Activated CD4-positive, alpha-beta T cell treated with anti-CD3 and anti-CD28 coated beads, Interleukin-2, Interleukin-4, amounts not matched to agents 100 ng/mL and 50 ng/mL, durations not matched to agents 16 hours and 8 hours (primary cell): ENCODE measurements around the gene REXO1.

ENCODE experiments used
- DNase-seq: peaks from one replicate; pipeline ENCODE4 v3.0.0-alpha.2; 2020; ENCODE audit warnings: low spot score

REXO1 gene

GRCh38 chr19:1847684-1848398 is 442 bp downstream of the REXO1 start:
- DNase-seq, result peak; percentile 27

- no peak for DNase-seq
Measured at GRCh38 chr19:1847348-1847683, 967 bp downstream of the REXO1 start.

- DNase-seq, result no peak
Measured at GRCh38 chr19:1846517-1847204, 1.6 kb downstream of the REXO1 start.

DNA sequence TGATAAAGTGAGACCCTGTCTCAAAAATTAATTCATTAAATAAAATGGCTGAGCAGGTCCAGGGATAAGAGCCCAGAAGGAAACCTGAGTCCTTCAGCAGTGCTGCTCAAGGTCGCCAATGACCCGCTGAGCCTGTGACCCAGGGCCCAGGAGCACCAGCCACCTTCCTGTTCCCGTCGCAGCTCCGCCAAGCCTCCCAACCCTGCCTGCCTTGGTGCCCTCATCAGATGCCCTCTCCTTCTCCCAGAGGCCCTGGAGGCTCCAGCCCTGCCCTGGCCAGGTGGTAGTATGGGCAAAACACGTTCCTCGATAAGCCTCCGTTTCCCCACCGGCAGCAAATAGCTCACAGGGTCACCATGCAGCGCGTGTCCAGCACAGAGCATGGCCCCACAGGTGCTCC is 2.6 kb downstream of the REXO1 start:
- DNase-seq, result no peak

- no peak for DNase-seq
Measured at GRCh38 chr19:1845125-1845515, 3.2 kb downstream of the REXO1 start.

DNA sequence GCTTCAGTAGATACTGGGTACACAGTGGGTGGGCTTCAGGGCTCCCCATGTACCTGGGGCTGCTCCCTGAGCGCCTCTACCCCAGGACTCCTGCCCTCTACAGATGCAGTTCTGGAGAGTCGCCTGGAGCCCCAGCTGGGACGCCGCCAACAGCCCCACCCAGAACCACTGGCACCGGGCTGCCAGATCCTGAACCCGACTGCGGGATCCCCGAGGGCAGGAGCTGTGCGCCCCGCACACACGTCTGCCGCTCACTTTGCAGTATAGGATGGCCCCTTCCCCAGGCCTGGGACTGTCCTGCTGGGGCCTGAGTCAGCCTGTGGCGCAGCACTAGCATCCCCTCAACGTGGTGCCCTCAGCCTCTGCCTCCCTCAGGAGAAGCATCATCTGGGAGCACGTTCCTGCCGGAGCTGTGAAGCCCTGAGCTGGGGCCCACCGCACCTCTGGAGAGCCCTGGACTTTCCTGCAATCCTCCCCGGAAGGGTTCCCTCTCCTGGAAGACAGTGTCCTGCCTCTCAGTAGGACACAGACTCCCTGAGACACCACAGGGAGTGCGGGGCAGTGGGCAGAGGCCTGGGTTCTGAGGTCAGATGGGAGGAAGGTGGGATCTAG is 3.7 kb downstream of the REXO1 start:
- no peak for DNase-seq

- no peak for DNase-seq
Measured at GRCh38 chr19:1843646-1844394, 4.5 kb downstream of the REXO1 start.

GRCh38 chr19:1843116-1843515 is 5.2 kb downstream of the REXO1 start:
- no peak for DNase-seq

GRCh38 chr19:1841209-1841924 is 6.9 kb downstream of the REXO1 start:
- DNase-seq, result no peak

- DNase-seq, result no peak
Measured at GRCh38 chr19:1840541-1841115, 7.7 kb downstream of the REXO1 start.

GRCh38 chr19:1839658-1840540 is 8.4 kb downstream of the REXO1 start:
- DNase-seq, result no peak

GRCh38 chr19:1837625-1838105 is 10.6 kb downstream of the REXO1 start:
- no peak for DNase-seq

GRCh38 chr19:1837222-1837565 is 11.1 kb downstream of the REXO1 start:
- no peak for DNase-seq

GRCh38 chr19:1836458-1837221 is 11.6 kb downstream of the REXO1 start:
- DNase-seq, result no peak

DNA sequence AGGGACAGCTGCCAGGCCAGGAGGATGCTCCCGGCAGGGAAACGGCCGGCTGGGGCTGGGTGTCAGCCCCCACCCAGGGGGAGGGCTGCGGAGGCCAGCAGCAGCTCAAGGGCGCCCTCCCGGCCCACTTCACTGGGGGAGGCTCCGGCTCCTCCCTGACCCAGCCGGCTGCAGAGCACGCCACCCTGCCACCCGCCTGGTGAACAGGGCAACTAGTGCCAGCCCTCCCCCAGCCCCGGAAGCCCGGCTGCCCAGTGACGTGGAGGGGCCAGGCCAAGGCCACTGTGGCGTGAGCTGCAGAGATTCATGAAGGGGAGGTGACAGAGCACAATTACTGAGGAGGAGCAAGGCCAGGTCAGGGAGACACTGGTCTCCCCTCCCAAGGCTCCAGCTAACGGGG is 14.7 kb downstream of the REXO1 start:
- no peak for DNase-seq

- DNase-seq, result no peak
Measured at GRCh38 chr19:1832046-1832663, 16.1 kb downstream of the REXO1 start.

DNA sequence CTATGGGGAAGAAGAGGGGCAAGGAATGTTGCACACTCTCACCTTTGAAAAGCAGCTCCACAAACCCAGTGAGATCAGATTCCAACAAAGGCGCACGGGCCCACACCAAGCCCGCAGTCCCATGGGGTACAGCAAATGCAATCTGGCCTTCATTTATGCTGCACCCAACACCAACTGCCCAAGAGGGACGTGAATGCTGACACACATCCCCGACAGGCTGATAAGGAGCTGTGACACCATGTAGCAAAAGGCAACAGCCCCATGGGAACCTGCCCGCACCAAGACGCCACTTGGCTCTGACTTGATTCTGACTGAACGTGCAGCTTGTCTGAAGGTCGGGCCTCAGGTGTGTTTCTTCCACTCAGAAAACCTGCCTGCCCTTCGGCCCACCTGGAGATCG is 17.3 kb downstream of the REXO1 start:
- DNase-seq, result no peak

DNA sequence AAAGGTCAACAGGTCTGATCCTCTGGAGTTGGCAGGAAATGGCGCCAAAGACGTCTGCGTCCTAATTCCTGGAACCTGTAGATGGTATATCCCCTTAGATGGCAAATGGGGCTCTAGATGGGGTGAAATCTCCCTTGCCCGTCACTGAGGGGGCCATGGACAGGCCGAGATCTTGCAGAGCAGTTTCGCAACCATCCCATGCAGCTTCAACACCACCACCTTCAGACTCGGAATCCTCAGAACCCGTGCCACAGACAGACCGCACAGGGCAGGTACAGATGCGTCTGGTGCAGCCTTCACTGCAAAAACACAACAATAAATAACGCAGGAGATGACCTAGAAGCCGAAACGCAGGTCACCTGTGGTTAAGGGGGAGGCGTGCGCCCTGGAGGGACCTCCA is 17.7 kb downstream of the REXO1 start:
- DNase-seq, result no peak

DNA sequence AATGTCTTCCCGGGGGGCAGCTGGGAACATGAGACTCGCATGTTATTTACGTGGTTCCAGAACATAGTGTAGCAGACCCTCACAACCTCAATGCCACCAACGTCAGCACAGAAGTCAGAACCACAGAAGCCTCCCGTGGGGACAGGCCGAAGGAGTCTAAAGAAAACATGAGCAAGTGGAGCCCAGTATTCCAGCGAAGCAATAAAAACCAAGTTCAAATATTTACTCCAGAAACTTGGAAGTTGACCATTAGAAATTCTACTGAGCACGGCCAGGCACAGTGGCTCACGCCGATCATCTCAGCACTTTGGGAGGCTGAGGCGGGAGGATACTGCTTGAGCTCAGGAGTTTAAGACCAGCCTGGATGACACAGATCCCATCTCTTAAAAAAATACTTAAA is 18.3 kb downstream of the REXO1 start:
- no peak for DNase-seq
